Measurements from ENCODE around the gene ASTN2.

GRCh38 chr9:116910201-116910600, 504.7 kb downstream of the ASTN2 start:
- TF ChIP-seq CTCF (IDR thresholded peaks at IDR 0.05), result no peak
- TF ChIP-seq POLR2A (IDR thresholded peaks at IDR 0.05), result no peak

Data from right lobe of liver (tissue), 4 donors.